Measurements from ENCODE around the gene PEX6. TPM values are rescaled to one million over a fixed set of nuclear protein-coding genes. Genes with fewer than 3 reads are reported as not detected.
"Not testable (repeated sequence)": the region's sequence is repeated elsewhere in the genome, so short reads cannot be mapped to it uniquely, and the experiment has no call there.

PEX6 gene
- total and polyA plus RNA-seq, 4 donors: 8.8 to 22.9 (median 13.8) TPM

DNA sequence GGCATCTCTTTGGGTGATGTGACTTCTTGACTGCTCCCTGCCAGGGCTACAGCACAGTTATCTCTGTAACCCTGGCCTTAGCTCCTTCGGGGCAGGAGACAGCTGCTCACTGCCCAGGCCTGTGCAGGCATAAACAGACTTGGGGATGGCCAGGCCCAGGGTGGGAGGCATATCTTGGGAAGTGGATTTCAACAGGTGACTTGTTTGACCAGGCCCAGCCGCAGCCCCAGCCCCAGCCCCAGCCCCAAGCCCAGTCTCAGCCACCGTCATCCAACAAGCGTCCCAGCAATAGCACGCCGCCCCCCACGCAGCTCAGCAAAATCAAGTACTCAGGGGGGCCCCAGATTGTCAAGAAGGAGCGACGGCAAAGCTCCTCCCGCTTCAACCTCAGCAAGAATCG is 27.3 kb upstream of the PEX6 start:
- Histone ChIP-seq H3K4me1 (ENCODE audit: control insufficient read depth in 5 of 5, insufficient read depth in 5 of 5, low read length in 5 of 5) (no peaks in the 10 kb centered on the region), H3K27ac (ENCODE audit: low read depth in 1 of 2, low read length in 1 of 2) (no peak overlapping the region), H3K36me3 (ENCODE audit: control insufficient read depth in 4 of 4, insufficient read depth in 4 of 4, low read length in 4 of 4) (peaks cover 8 to 32% (median 29%) of the 10 kb centered on the region in 4 donors), H3K4me3 (no peak overlapping the region), H3K9ac (ENCODE audit: insufficient read depth in 1 of 2, low read length in 2 of 2) (no peak overlapping the region), H3K27me3 (ENCODE audit: control insufficient read depth in 3 of 3, insufficient read depth in 3 of 3, low read length in 2 of 3) (no peaks in the 10 kb centered on the region), H3K9me3 (ENCODE audit: control insufficient read depth in 4 of 4, insufficient read depth in 3 of 4, low read length in 3 of 4) (no peaks in the 10 kb centered on the region)
- TF ChIP-seq, protein P1, sequence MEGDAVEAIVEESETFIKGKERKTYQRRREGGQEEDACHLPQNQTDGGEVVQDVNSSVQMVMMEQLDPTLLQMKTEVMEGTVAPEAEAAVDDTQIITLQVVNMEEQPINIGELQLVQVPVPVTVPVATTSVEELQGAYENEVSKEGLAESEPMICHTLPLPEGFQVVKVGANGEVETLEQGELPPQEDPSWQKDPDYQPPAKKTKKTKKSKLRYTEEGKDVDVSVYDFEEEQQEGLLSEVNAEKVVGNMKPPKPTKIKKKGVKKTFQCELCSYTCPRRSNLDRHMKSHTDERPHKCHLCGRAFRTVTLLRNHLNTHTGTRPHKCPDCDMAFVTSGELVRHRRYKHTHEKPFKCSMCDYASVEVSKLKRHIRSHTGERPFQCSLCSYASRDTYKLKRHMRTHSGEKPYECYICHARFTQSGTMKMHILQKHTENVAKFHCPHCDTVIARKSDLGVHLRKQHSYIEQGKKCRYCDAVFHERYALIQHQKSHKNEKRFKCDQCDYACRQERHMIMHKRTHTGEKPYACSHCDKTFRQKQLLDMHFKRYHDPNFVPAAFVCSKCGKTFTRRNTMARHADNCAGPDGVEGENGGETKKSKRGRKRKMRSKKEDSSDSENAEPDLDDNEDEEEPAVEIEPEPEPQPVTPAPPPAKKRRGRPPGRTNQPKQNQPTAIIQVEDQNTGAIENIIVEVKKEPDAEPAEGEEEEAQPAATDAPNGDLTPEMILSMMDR (IDR thresholded peaks at IDR 0.05; ENCODE audit: control extremely low read depth, extremely low read depth): no peak
- WGBS, 2 donors: 96 to 97% methylated on average over 11 of the region's 11 CpGs
- ATAC-seq (ENCODE audit: insufficient read depth, low FRiP score) (no peak), DNase-seq (no peak)

DNA sequence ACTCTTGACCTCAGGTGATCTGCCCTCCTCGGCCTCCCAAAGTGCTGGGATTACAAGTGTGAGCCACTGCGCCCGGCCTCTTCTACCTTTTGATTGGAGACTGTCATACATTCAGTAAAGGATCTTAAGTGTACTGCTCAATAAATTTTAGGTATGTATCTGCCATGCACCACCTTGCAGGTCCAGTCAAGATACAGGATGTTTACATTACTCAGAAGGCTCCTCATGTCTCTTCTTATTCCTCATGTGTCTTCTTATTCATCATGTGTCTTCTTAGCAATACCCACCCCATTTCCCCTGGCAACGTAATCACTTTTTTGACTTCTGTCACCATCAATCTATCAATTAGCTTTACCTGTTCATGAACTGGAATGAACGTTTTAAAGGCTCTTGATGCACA is 26.9 kb upstream of the PEX6 start:
- 92 to 97% methylated on average over 5 of the region's 5 CpGs for WGBS, 2 donors
- DNase-seq: no peak

DNA sequence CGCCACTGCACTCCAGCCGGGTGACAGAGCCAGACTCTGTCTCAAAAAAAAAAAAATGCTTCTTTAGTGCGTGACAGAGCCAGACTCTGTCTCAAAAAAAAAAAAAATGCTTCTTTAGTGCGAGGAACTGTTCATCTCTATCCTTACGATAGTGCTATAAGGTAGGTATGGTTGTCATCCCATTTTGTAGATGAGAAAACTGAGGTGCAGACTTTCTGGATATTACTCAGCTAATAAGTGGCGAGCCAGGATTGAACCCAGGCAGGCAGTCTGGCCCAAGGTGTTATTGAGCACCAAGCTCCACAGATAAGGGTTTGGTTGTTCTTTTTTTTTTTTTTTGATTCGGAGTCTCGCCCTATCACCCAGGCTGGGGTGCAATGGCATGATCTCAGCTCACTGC is 22.9 kb upstream of the PEX6 start:
- Histone ChIP-seq H3K27me3 (ENCODE audit: control insufficient read depth in 3 of 3, insufficient read depth in 3 of 3, low read length in 2 of 3) (no peaks in the 10 kb centered on the region), H3K4me3 (no peak overlapping the region), H3K4me1 (ENCODE audit: control insufficient read depth in 5 of 5, insufficient read depth in 5 of 5, low read length in 5 of 5) (no peaks in the 10 kb centered on the region), H3K9ac (ENCODE audit: insufficient read depth in 1 of 2, low read length in 2 of 2) (no peak overlapping the region), H3K9me3 (ENCODE audit: control insufficient read depth in 4 of 4, insufficient read depth in 3 of 4, low read length in 3 of 4) (no peaks in the 10 kb centered on the region), H3K36me3 (ENCODE audit: control insufficient read depth in 4 of 4, insufficient read depth in 4 of 4, low read length in 4 of 4) (peaks cover 0 to 10% (median 5%) of the 10 kb centered on the region in 4 donors), H3K27ac (ENCODE audit: low read depth in 1 of 2, low read length in 1 of 2) (no peak overlapping the region)
- 92 to 97% methylated on average over 8 of the region's 8 CpGs for WGBS, 2 donors
- ATAC-seq (ENCODE audit: insufficient read depth, low FRiP score) (no peak), DNase-seq (no peak)
- TF ChIP-seq, protein P1 (IDR thresholded peaks at IDR 0.05; ENCODE audit: control extremely low read depth, extremely low read depth): no peak

More for the DNA sequence above, 26.9 kb upstream of the PEX6 start:
- no peak overlapping the region for H3K4me3 ChIP-seq
- H3K27ac ChIP-seq (ENCODE audit: low read depth in 1 of 2, low read length in 1 of 2): no peak overlapping the region
- H3K4me1 ChIP-seq (ENCODE audit: control insufficient read depth in 5 of 5, insufficient read depth in 5 of 5, low read length in 5 of 5): no peaks in the 10 kb centered on the region
- H3K9ac ChIP-seq (ENCODE audit: insufficient read depth in 1 of 2, low read length in 2 of 2): no peak overlapping the region
- H3K27me3 ChIP-seq (ENCODE audit: control insufficient read depth in 3 of 3, insufficient read depth in 3 of 3, low read length in 2 of 3): no peaks in the 10 kb centered on the region
- no peak for ATAC-seq (ENCODE audit: insufficient read depth, low FRiP score)
- TF ChIP-seq, protein P1 (IDR thresholded peaks at IDR 0.05; ENCODE audit: control extremely low read depth, extremely low read depth): no peak
- peaks cover 4 to 28% (median 25%) of the 10 kb centered on the region in 4 donors for H3K36me3 ChIP-seq (ENCODE audit: control insufficient read depth in 4 of 4, insufficient read depth in 4 of 4, low read length in 4 of 4)
- no peaks in the 10 kb centered on the region for H3K9me3 ChIP-seq (ENCODE audit: control insufficient read depth in 4 of 4, insufficient read depth in 3 of 4, low read length in 3 of 4)

DNA sequence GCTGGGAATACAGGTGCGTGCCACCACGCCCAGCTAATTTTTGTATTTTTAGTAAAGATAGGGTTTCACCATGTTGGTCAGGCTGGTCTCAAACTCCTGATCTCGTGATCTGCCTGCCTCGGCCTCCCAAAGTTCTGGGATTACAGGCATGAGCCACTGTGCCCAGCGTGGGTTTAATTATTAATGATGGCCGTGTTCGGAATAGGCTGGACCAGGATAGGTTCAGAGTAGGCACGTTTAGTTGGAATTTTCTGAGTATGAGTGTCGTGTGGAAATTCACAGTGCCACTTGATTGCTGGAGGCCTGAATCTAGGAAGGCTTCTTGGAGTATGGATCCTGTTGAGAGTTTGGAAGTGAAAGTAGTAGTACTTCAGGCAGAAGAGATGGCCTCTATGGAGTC is 19.2 kb upstream of the PEX6 start:
- not testable (repeated sequence) for DNase-seq; H3K4me1 ChIP-seq (ENCODE audit: control insufficient read depth in 5 of 5, insufficient read depth in 5 of 5, low read length in 5 of 5); ATAC-seq (ENCODE audit: insufficient read depth, low FRiP score); H3K9me3 ChIP-seq (ENCODE audit: control insufficient read depth in 4 of 4, insufficient read depth in 3 of 4, low read length in 3 of 4); H3K9ac ChIP-seq (ENCODE audit: insufficient read depth in 1 of 2, low read length in 2 of 2); H3K27ac ChIP-seq (ENCODE audit: low read depth in 1 of 2, low read length in 1 of 2); H3K4me3 ChIP-seq; H3K27me3 ChIP-seq (ENCODE audit: control insufficient read depth in 3 of 3, insufficient read depth in 3 of 3, low read length in 2 of 3); H3K36me3 ChIP-seq (ENCODE audit: control insufficient read depth in 4 of 4, insufficient read depth in 4 of 4, low read length in 4 of 4)
- 95% methylated on average over 9 of the region's 9 CpGs for WGBS, 2 donors
